Breast epithelium (tissue), 4 donors: ENCODE data around the gene TPD52L3. TPM values are rescaled to one million over a fixed set of nuclear protein-coding genes. Genes with fewer than 3 reads are reported as not detected.

Experiments
- DNase-seq, 2 donors: peaks; one replicate each; pipeline ENCODE4 v3.0.0-alpha.2; 2019; ENCODE audit warnings: low spot score in 2 of 2
- H3K27ac ChIP-seq, 2 donors: fragments of 200-600 bp; sonication (generic) in 1 of 2; one replicate each; pipeline ENCODE4 v1.5.1; 2016 to 2019; ENCODE audit warnings: mild to moderate bottlenecking in 1 of 2
- H3K27me3 ChIP-seq, 2 donors: fragments of 200-600 bp; sonication (generic) in 1 of 2; one replicate each; pipeline versions ENCODE4 v1.5.1 to v1.6.0; 2017 to 2019; ENCODE audit warnings: control low read depth in 1 of 2, mild to moderate bottlenecking in 1 of 2
- H3K36me3 ChIP-seq: fragments of 200-600 bp; one replicate; pipeline ENCODE4 v1.5.1; 2019
- H3K4me1 ChIP-seq, 2 donors: fragments of 200-600 bp; sonication (generic); one replicate each; pipeline ENCODE4 v1.5.1; 2016 to 2019; ENCODE audit warnings: control low read depth in 1 of 2
- H3K4me3 ChIP-seq, 3 donors: fragments of 200-600 bp; sonication (generic); 1 replicate in 2 of 3; 2 replicates in 1 of 3; pipeline ENCODE4 v1.5.1; 2016 to 2019; ENCODE audit warnings: mild to moderate bottlenecking in 3 of 3, moderate library complexity in 2 of 3
- H3K9me3 ChIP-seq, 2 donors: fragments of 200-600 bp; sonication (generic) in 1 of 2; one replicate each; pipeline ENCODE4 v1.5.1; 2016 to 2019; ENCODE audit warnings: control low read depth in 1 of 2
- POLR2A ChIP-seq: fragments of 450-650 bp; IDR thresholded peaks from one replicate; pipeline ENCODE4 v1.6.1; 2016; ENCODE audit warnings: antibody characterized with exemption, mild to moderate bottlenecking, moderate library complexity
- POLR2AphosphoS5 ChIP-seq, 3 donors: sonication (generic); formaldehyde crosslinking; IDR thresholded peaks; one replicate each; pipeline ENCODE4 v1.6.1; 2017; ENCODE audit warnings: antibody characterized with exemption in 3 of 3
- intact Hi-C: fragments of 100-400 bp; cut with DNase I; formaldehyde crosslinking; loops from one replicate; pipeline ENCODE4 v1.15.1; 2023; ENCODE audit warnings: low total_unique reads
- total RNA-seq, 3 donors: library from RNA; depleted of rRNA; stranded (reverse); fragments of >200 nt; gene quantifications; one replicate each; pipeline ENCODE4 v1.1.0, GENCODE V29; 2016
- TF ChIP-seq, protein P1 (sequence below), 3 donors: fragments of 450-650 bp; IDR thresholded peaks; one replicate each; pipeline ENCODE4 v1.5.1; 2016 to 2017; ENCODE audit warnings: antibody characterized with exemption in 3 of 3, mild to moderate bottlenecking in 3 of 3, moderate library complexity in 3 of 3

The TPD52L3 gene
- total RNA-seq, 3 donors from 2014 or later = not detected

- H3K9me3 ChIP-seq = no peaks in the 10 kb centered on the region
- TF ChIP-seq, protein P1, sequence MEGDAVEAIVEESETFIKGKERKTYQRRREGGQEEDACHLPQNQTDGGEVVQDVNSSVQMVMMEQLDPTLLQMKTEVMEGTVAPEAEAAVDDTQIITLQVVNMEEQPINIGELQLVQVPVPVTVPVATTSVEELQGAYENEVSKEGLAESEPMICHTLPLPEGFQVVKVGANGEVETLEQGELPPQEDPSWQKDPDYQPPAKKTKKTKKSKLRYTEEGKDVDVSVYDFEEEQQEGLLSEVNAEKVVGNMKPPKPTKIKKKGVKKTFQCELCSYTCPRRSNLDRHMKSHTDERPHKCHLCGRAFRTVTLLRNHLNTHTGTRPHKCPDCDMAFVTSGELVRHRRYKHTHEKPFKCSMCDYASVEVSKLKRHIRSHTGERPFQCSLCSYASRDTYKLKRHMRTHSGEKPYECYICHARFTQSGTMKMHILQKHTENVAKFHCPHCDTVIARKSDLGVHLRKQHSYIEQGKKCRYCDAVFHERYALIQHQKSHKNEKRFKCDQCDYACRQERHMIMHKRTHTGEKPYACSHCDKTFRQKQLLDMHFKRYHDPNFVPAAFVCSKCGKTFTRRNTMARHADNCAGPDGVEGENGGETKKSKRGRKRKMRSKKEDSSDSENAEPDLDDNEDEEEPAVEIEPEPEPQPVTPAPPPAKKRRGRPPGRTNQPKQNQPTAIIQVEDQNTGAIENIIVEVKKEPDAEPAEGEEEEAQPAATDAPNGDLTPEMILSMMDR (IDR thresholded peaks at IDR 0.05) = no peak
- TF ChIP-seq POLR2AphosphoS5 (IDR thresholded peaks at IDR 0.05) = no peak
- no peak for TF ChIP-seq POLR2A
- no peaks in the 10 kb centered on the region for H3K4me1 ChIP-seq
- H3K4me3 ChIP-seq = no peak overlapping the region
- no peaks in the 10 kb centered on the region for H3K27me3 ChIP-seq
- H3K27ac ChIP-seq = no peak overlapping the region
- intact Hi-C loops = no loop called here
- no peak for DNase-seq
- H3K36me3 ChIP-seq = no peaks in the 10 kb centered on the region
These were observed 20.6 kb upstream of the TPD52L3 start for GRCh38 chr9:6307551-6308096.

- no peaks in the 10 kb centered on the region for H3K4me1 ChIP-seq
- no peaks in the 10 kb centered on the region for H3K9me3 ChIP-seq
- H3K27ac ChIP-seq = no peak overlapping the region
- H3K4me3 ChIP-seq = no peak overlapping the region
- TF ChIP-seq POLR2A (no peak), POLR2AphosphoS5 (IDR thresholded peaks at IDR 0.05) (no peak)
- TF ChIP-seq, protein P1 (IDR thresholded peaks at IDR 0.05) = no peak
- H3K27me3 ChIP-seq = no peaks in the 10 kb centered on the region
- no peak for DNase-seq
- intact Hi-C loops = loop anchor here (10.0 kb wide), 1 partner anchor 506 kb away; no protein-coding TSS in a partner anchor
- H3K36me3 ChIP-seq = no peaks in the 10 kb centered on the region
These were observed 2.9 kb downstream of the TPD52L3 start for GRCh38 chr9:6330958-6331634.

GRCh38 chr9:6334305-6334704 lies 6.1 kb downstream of the TPD52L3 start:
- Histone ChIP-seq H3K27ac (no peak overlapping the region), H3K27me3 (no peaks in the 10 kb centered on the region)

GRCh38 chr9:6348766-6349165 lies 20.6 kb downstream of the TPD52L3 start:
- Histone ChIP-seq H3K4me1 (no peaks in the 10 kb centered on the region), H3K27ac (no peak overlapping the region), H3K4me3 (no peak overlapping the region), H3K36me3 (no peaks in the 10 kb centered on the region), H3K27me3 (no peaks in the 10 kb centered on the region), H3K9me3 (no peaks in the 10 kb centered on the region)
- DNase-seq = no peak
- TF ChIP-seq POLR2A = no peak
- no peak for TF ChIP-seq POLR2AphosphoS5 (IDR thresholded peaks at IDR 0.05)
- TF ChIP-seq, protein P1 (IDR thresholded peaks at IDR 0.05) = no peak
- intact Hi-C loops = no loop called here

More at GRCh38 chr9:6334305-6334704, 6.1 kb downstream of the TPD52L3 start:
- intact Hi-C loops = loop anchor here (10.0 kb wide), 1 partner anchor 510 kb away; no protein-coding TSS in a partner anchor
- TF ChIP-seq POLR2A = no peak
- TF ChIP-seq, protein P1 (IDR thresholded peaks at IDR 0.05) = no peak
- no peak for TF ChIP-seq POLR2AphosphoS5 (IDR thresholded peaks at IDR 0.05)
- no peaks in the 10 kb centered on the region for H3K9me3 ChIP-seq
- no peak for DNase-seq
- H3K36me3 ChIP-seq = no peaks in the 10 kb centered on the region
- H3K4me1 ChIP-seq = no peaks in the 10 kb centered on the region
- no peak overlapping the region for H3K4me3 ChIP-seq

DNA sequence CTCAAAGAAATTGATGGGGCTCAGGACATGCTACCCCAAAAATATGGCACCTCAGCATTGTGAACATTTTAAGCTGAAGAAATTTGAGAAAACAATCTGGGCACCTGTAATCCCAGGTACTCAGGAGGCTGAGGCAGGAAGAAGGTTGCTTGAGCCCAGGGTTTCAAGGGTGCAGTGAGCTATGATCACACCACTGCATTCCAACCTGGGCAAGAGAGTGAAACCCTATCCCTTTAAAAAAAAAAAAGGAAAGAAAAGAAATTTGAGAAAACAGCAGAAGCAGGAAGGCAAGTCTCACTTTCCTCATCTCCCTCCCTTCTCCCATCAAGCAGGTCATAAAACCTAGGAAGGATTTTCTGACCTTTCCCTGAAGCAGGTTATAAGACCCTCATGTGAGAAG lies 23.6 kb downstream of the TPD52L3 start:
- H3K4me3 ChIP-seq = no peak overlapping the region
- no peak for DNase-seq
- no peaks in the 10 kb centered on the region for H3K27me3 ChIP-seq
- no peak overlapping the region for H3K27ac ChIP-seq
- no peaks in the 10 kb centered on the region for H3K9me3 ChIP-seq
- H3K4me1 ChIP-seq = no peaks in the 10 kb centered on the region
- no peak for TF ChIP-seq POLR2A
- no peak for TF ChIP-seq POLR2AphosphoS5 (IDR thresholded peaks at IDR 0.05)
- H3K36me3 ChIP-seq = no peaks in the 10 kb centered on the region
- intact Hi-C loops = no loop called here
